Measurements from ENCODE around the gene GPR176. TPM values are rescaled to one million over a fixed set of nuclear protein-coding genes. Genes with fewer than 3 reads are reported as not detected.

Gene GPR176
- total RNA-seq, 2 experiments from 2014 or later = 0.57 TPM; not detected in 1

Small RNAs within 50 kb of the gene (small RNA-seq; reads per million reads assigned to genes)
- gene RF00019 = not detected

Other genes with a start within 250 kb of the GPR176 start
- gene FSIP1, start 137.4 kb downstream of the GPR176 start, total RNA-seq (2014; rRNA removed; shearing (Covaris generic)) = 0.21 and 0.28 TPM in 2 replicates
- gene FSIP1, start 137.4 kb downstream of the GPR176 start, total RNA-seq (2022) = 0.65 and 0.66 TPM in 2 replicates
- 6.1 and 10.5 TPM in 2 replicates for gene EIF2AK4, start 13.8 kb upstream of the GPR176 start, total RNA-seq (2014; rRNA removed; shearing (Covaris generic))
- gene EIF2AK4, start 13.8 kb upstream of the GPR176 start, total RNA-seq (2022) = 10.7 and 14.1 TPM in 2 replicates
- gene SRP14, start 118.9 kb upstream of the GPR176 start, total RNA-seq (2014; rRNA removed; shearing (Covaris generic)) = 188 and 250 TPM in 2 replicates
- 130 TPM in 2 replicates for gene SRP14, start 118.9 kb upstream of the GPR176 start, total RNA-seq (2022)
- 4.8 and 5.3 TPM in 2 replicates for gene BMF, start 188.6 kb upstream of the GPR176 start, total RNA-seq (2014; rRNA removed; shearing (Covaris generic))
- gene BMF, start 188.6 kb upstream of the GPR176 start, total RNA-seq (2022) = 11.1 and 11.3 TPM in 2 replicates
- 192 and 215 TPM in 2 replicates for gene BUB1B, start 240.8 kb upstream of the GPR176 start, total RNA-seq (2014; rRNA removed; shearing (Covaris generic))
- gene BUB1B, start 240.8 kb upstream of the GPR176 start, total RNA-seq (2022) = 162 and 166 TPM in 2 replicates

Data from OCI-LY7 (cell line).